Measurements from ENCODE around the gene SAMD3. TPM values are rescaled to one million over a fixed set of nuclear protein-coding genes. Genes with fewer than 3 reads are reported as not detected.

The SAMD3 gene, protein sequence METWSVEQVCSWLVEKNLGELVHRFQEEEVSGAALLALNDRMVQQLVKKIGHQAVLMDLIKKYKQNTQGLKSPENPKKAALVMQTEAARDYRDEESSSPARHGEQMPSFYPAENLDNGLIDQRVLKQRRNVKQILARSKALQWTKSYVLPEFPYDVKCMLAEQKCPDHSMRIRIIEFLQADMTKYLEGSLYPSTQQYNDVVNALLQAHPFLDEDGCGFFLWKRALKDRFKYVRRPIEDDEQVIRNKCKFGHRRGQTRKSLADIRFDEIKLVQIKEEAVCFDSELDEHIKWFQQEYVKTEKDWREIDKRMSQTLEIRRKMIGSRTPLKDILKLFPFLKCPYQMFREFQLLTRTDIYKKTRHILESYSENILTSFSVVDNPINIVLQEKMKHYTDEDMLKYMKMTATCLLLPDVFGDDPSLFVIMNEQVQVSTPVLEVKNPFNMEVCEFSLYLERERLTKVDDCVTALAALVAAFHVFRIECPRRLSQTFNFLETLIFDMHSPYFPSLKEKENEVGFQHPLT
- total RNA-seq = not detected in 2 replicates

DNA sequence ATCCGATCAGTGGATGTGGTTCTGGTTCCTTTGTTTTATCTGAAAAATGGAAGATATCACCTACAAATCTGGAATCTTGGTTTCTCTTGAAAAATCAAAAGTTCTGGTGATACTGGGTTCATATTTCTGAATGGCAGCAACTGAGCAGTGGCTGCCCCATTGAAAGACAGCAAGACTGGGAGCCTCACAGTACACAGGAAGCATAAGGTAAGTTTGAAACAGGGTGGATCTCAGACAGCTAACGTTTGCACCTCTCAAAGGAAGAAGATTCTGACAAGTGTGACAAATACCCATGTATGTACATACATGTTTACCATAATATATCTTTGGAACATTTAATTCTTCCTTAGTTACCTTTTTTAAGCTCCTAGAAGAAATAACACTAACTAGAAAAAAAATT is at the start of gene SAMD3:
Gene SAMD3, minus strand, starts transcription at position 177 of the 400 bp plus-strand sequence. CDS start 7,678 bp downstream, outside the sequence.

Other genes starting within 250 kb of the SAMD3 start
- gene L3MBTL3, start 204.4 kb downstream of the SAMD3 start, total RNA-seq = 38.3 and 41.5 TPM in 2 replicates
- gene TMEM200A, start 143.1 kb upstream of the SAMD3 start, total RNA-seq = 3.0 and 3.2 TPM in 2 replicates

All from epithelial cell of umbilical artery (primary cell).